Measurements from ENCODE around the gene RAP1GDS1.
"Not testable (repeated sequence)": the region's sequence is repeated elsewhere in the genome, so short reads cannot be mapped to it uniquely, and the experiment has no call there.

- TF ChIP-seq, protein P1, sequence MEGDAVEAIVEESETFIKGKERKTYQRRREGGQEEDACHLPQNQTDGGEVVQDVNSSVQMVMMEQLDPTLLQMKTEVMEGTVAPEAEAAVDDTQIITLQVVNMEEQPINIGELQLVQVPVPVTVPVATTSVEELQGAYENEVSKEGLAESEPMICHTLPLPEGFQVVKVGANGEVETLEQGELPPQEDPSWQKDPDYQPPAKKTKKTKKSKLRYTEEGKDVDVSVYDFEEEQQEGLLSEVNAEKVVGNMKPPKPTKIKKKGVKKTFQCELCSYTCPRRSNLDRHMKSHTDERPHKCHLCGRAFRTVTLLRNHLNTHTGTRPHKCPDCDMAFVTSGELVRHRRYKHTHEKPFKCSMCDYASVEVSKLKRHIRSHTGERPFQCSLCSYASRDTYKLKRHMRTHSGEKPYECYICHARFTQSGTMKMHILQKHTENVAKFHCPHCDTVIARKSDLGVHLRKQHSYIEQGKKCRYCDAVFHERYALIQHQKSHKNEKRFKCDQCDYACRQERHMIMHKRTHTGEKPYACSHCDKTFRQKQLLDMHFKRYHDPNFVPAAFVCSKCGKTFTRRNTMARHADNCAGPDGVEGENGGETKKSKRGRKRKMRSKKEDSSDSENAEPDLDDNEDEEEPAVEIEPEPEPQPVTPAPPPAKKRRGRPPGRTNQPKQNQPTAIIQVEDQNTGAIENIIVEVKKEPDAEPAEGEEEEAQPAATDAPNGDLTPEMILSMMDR (conservative IDR thresholded peaks at IDR 0.05) = not testable (repeated sequence)
- not testable (repeated sequence) for TF ChIP-seq ZFX (IDR thresholded peaks at IDR 0.05)
Observed at GRCh38 chr4:98329879-98330640, 68.9 kb downstream of the RAP1GDS1 start.
